RCC 7860 (cell line): ENCODE data around the gene GTF2IRD1.
"Not testable (repeated sequence)": the region's sequence is repeated elsewhere in the genome, so short reads cannot be mapped to it uniquely, and the experiment has no call there.

Experiments
- DNase-seq: peaks from one replicate; pipeline ENCODE4 v3.0.0-alpha.2; 2015; ENCODE audit warnings: low spot score
- FAIRE-seq: peaks from 2 replicates; lab custom pipeline; 2012; peaks lifted over from hg19 to GRCh38; lab: Jason Lieb, UNC

Gene GTF2IRD1

DNA sequence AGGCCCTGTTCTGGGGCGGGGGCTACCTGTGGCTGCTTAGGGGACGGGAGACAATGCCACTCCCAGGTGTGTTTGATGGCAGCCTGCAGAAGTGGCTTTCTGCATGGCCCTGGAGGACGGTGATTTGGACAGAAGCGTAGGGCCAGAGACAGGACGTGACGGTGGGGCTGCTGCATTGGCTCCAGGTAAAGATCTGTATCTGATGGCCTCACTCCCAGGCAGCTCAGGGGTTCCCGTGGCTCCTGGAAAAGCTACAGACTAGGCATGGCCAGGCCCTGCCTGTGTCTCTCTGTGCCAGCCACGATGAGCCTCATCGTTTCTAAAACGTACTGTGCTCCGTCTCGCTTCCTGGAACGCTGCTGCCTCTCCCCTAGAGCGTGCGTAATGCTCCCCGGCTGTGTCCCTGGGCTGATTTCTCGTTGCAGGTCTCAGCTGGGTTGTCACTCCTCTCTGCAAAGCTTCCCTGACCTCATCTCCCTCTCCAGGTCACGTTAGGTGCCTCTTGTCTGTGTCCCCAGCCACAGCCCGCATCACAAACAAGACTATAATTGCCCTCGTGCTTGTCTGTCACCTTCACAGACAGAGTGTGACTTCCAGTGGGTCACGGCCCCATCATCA lies 12.6 kb downstream of the GTF2IRD1 start:
- DNase-seq, result no peak
- FAIRE-seq, result no peak

DNA sequence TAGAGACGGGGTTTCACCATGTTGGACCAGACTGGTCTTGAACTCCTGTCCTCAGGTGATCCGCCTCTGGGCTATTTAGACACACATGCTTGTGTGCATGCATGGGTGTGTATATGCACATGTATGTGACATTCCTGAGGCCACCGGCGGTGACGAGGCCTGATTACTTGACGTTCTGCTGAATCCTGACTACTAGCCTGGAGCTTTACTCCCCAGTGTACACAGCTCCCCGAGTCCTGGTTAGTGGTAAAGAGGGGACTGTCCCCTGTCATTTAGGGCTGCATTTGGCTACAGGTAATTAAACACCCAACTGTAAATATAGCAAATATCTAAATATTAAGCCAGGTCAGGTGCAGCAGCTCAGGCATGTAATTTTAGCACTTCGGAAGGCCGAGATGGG lies 14.2 kb downstream of the GTF2IRD1 start:
- FAIRE-seq, result no peak
- no peak for DNase-seq

DNA sequence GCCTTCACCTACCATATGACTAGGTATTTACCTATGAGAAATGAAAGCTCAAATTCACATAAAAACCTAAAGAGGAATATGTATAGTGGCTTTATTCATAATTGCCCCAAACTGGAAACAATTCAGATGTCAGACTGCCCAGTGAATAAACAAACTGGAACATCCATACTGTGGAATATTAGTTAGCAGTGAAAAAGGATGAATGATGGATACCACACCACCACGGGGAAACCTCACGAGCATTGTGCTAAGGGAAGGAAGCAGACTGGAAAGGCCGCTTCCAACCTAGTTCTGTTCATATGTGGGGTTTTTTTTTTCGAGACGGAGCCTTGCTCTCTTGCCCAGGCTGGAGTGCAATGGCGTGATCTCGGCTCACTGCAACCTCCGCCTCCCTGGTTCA lies 16.8 kb downstream of the GTF2IRD1 start:
- no peak for FAIRE-seq
- DNase-seq, result no peak

DNA sequence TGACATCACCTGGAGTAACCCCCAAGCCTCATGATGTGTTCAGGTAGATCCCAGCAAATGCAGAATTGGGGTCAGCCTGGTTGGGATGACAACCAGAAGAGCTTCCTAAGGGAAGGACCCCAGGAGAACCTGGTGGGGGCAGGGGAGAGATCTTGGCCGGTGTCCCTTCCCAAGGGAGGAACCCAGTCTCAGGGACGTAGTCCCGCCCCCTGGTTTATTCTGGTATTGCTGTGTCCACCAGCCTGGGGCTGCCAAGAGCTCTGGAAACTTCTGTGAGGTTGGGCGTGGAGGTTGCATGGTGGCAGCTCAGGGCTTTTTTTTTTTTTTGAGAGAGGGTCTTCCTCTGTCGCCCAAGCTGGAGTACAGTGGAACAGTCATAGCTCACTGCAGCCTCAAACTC lies 19.4 kb downstream of the GTF2IRD1 start:
- DNase-seq, result no peak
- no peak for FAIRE-seq

DNA sequence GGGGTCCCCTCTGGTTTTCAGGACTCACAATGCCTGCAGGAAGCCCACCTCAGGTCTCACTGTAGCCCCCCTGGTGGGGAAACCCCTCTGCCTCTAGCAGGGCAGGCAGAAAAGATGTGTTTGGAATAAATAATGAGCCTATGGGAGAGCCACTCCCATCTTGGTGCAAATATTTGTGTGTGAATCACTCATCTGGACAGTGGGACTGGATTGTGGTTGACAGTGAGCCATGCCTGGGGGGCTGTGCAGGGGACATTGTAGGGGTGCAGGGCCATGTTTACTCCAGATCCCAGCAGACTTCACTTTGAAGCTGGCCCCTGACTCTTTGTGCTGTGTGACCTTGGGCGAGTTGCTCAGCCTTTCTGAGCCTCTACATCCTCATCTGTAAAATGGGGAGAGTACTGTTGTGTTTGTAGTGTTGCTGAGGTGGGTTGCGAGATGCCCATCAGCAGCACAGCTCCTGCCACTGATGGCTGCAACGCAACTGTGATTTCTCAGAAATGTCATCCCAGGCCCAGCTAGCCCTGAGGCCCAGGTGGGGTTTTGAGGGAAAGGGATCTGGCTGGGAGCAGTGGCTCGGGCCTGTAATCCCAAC lies 20.7 kb downstream of the GTF2IRD1 start:
- FAIRE-seq, result no peak

DNA sequence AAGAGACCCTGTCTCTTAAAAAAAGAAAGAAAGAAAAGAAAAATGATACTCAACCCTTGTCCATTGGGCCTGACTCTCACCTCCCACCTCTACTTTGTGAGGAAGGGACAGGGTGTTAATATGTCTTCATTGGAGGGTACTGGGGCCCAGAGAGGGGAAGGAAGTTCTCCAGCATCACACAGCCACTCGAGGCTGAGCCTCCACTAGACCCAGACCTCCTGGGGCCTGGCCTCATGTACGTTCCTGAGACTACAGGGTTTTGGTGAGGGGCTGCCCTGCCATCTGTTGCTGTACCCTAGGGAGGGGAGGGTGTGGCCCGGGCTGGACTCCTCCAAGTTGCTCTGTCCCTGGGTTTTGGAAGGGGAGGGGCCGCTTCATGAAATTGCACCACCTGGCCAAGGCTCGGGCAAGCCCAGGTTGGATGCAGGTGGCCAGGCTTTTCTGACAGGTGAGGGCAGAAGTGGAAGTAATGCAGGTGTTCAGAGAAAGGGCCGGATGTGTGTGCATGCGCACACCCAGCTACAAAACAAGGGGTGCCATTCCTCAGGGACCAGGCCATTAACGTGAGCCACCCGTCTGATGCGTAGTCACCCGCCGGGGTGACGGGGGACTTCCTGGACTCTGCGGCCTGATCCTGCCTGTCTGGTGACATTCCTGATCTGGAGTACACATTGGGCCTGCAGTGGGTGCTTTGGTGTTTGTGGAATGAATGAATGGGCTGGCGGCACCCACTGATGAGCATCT lies 21.7 kb downstream of the GTF2IRD1 start:
- DNase-seq (no peak), FAIRE-seq (no peak)

More for the DNA sequence above, 20.7 kb downstream of the GTF2IRD1 start:
- peak; percentile 14 for DNase-seq

DNA sequence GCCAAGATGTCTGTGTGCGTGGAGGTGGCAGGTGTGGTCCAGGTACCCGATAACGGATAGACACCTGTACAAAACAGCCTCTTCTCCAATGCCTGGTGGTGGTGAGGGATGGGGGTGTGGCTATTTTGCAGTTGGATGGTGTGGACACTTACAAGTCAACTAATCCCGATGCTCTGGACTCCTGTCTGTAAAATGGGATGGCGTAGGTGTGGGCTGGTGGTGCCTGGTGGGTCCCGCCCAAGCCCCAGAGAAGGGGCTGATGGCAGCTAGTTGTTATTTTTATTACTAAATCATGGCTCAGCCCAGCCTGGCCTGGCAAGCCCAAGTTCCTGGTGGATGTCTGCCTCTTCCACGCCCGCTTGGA lies 22.3 kb downstream of the GTF2IRD1 start:
- FAIRE-seq (no peak), DNase-seq (no peak)

DNA sequence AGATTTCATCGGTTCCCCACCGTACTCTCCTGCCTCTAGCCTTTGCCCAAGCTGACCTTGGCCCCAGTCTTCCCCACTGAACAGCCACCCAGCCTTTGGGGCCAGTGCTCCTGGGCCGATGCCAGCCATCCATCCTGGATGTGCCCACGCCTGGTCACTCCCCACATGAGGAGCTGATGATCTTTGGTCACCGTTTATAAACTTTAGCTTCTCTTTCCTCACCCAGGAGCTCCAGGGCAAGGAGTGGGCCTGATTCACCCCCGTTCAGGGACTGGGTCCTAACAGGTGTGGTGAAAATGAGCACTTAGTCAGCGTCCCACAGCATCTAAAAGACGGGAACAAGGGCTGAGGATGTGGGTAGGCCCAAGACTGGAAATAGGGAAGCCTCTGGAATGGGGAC lies 22.9 kb downstream of the GTF2IRD1 start:
- no peak for DNase-seq
- no peak for FAIRE-seq

DNA sequence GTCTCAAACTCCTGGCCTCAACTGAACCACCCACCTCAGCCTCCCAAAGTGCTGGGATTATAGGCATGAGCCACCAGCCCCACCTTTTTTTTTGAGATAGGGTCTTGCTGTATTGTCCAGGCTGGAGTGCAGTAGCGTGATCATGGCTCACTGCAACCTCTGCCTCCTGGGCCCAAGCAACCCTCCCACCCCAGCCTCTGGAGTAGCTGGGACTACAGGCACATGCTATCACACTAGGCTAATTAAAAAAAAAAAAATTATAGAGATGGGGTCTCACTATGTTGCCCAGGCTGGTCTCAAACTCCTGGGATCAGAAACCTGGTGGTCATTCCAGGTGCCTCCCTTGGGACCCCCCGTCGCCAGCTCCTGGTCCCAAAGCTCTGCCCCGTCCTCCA lies 25.0 kb downstream of the GTF2IRD1 start:
- FAIRE-seq (no peak), DNase-seq (no peak)

DNA sequence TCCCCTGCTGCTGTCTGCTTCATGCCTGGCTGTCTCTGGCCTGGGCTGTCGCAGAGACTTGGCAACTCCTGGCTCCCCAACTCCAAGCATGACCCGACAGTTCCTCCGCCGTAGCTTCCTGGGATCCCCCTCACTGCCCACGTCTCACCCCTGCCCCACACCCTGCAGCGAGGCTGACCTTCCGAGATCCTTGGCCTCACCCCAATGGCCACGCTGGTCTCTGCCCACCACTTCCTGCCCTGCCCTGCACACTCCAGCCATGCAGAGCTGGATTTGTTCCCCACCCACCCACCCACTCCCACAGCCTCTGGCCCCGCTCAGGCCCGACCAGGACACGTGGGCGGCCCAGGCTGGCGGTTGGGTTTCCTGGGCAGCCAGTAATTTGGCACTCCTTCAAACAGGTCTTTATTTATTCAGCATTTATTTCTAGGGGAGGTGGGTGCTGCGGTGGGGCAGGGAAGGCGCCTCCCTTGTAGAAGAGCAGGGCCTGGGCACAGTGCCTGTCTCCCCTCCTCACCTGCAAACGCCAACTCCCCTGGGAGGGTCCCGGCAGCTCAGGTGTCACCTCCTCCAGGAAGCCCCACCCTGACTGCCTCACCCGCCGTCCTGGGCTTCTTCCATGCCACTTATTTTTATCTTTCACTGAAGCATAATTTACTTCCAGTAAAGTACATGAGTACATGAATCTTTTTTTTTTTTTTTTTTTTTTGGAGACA lies 25.5 kb downstream of the GTF2IRD1 start:
- DNase-seq (peak; percentile 88), FAIRE-seq (peak; percentile 59)

DNA sequence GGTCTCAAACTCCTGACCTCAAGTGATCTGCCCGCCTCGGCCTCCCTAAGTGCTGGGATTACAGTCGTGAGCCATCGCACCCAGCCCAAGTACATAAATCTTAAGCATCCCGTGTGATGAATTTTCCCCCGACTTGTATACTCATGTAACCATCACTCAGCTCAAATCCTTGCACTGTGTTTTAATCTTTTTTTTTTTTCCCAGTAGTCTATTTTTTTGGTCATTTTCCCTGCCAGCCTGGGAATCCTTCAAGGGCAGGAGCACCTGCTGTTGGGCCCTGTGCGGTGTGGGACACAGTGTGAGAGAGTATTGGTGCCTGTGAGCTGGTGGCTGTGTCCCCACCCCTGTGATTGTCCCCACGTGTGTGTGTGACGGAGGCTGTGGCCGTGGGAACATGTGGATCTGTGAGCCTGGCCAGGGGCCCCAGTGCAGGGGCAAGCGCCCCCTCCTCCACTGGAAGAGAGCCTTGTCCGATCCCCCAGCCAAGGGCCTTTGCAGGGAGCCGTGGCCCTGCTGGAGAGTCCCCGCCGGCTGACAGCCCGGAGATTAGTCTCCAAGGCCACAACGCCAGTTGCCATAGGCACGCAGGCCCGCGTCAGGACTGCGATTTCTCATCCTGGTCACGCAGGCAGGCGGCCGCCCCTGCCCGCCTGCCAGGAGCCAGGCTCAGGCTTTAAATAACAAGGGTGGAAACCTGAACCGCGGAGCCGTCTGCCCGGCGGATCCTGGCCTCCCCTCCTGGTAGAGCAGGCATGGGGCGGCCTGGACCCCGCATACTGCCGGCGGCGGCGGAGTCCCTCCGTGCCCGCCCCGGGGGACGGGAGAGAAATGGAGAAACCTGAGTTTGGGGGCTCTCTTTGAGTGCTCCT lies 26.5 kb downstream of the GTF2IRD1 start:
- FAIRE-seq, result peak; percentile 38

DNA sequence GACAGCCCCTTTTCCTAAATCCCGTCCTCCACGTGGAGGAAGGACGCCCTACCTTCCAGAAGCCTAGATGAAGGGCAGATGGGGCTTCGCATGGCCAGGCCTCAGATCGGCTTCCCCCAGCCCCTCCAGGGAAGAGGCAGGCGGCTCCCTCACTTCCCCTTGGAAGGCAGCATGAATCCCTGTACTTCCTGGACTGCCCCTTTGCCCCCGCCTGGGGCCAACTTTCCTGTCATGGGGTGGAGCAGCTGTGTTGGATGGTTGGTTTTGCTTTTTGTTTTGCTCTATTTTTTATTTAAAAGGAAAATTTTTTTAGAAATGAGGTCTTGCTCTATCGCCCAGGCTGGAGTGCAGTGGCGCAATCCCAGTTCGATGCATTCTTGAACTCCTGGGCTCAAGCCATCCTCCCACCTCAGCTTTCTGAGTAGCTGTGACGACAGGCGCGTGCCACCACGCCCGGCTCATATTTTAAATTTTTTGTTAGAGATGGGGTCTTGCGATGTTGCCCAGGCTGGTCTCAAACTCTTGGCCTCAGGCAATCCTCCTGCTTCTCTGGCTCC lies 27.2 kb downstream of the GTF2IRD1 start:
- FAIRE-seq, result peak; percentile 84
- peak; percentile 74 for DNase-seq

More for the DNA sequence above, 26.5 kb downstream of the GTF2IRD1 start:
- DNase-seq, result peak; percentile 86

DNA sequence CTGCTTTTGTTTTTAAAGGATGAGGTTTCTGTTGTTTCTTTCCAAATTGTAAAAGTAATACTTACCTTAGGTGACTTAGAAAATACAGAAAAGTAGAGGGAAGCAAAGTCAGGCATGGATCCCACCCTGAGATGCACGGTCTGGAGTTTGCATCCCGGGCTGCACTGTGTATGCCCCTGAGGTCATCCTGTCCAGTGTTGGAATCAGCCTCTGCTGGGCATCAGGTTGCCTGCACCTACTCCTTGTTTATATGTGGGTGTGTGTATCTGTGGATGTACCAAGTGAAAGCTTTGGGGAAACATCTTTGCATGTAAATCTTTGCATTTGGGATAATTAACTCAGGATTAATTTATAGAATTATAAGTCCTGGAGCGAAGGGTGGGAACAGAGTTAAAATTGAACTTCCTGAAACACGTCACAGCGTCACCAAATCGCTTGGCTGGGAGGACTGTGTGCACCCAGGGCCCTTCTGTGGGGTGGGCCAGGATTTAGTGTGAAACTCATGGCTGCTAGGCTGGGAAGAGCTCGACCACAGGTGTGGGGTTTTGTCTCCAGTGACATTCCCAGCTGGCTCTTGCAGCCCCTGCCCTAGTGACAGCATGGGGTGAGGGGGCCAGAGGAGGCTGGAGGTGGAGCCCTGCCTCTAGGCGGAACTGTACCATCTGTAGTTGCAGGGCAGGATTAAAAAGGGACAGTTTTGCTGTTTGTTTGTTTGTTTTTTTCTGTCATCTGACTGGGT lies 27.9 kb downstream of the GTF2IRD1 start:
- DNase-seq (peak; percentile 59), FAIRE-seq (peak; percentile 4)

DNA sequence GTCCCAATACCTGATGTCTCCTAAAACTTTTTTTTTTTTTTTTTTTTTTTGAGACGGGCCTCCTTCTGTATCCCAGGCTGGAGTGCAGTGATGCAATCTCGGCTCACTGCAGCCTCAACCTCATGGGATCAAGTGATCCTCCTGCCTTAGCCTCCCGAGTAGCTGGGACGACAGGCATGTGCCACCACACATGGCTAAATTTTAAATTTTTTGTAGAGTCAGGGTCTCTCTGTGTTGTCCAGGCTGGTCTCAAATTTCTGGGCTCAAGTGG lies 28.4 kb downstream of the GTF2IRD1 start:
- DNase-seq (no peak), FAIRE-seq (no peak)

DNA sequence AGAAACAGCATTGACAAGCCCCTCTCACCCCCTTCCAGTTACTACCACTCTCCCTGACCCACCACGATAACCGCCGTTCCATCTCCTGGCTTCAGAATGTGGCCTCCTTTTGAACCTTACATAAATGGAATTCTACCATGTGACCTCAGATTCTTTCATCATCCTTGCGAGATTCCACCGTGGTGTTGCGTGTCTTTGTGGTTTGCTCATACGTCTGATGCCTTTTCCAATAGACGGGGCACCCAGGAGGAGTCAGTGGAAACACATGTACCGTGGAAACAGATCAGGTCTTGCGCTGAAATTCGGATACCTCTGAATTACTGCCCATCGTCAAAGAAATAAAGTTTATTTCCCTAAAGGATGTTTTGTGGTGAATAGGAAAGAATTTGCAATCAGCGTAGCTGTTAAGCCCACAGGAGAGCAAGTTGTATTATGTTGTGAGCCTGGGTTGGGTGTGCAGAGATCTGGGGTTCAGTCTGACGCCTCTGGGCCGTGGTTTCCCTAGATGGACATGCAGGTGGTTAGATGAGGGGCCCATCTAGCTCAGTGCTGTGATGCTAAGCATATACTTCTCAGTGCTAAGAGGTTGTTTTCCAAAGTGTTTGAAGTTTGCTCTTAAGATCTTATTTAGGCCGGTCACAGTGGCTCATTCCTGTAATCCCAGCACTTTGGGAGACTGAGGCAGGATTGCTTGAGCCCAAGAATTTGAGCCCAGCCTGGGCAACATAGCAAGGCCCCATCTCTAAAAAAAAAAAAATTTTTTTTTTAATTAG lies 29.1 kb downstream of the GTF2IRD1 start:
- FAIRE-seq (peak; percentile 97), DNase-seq (peak; percentile 97)

DNA sequence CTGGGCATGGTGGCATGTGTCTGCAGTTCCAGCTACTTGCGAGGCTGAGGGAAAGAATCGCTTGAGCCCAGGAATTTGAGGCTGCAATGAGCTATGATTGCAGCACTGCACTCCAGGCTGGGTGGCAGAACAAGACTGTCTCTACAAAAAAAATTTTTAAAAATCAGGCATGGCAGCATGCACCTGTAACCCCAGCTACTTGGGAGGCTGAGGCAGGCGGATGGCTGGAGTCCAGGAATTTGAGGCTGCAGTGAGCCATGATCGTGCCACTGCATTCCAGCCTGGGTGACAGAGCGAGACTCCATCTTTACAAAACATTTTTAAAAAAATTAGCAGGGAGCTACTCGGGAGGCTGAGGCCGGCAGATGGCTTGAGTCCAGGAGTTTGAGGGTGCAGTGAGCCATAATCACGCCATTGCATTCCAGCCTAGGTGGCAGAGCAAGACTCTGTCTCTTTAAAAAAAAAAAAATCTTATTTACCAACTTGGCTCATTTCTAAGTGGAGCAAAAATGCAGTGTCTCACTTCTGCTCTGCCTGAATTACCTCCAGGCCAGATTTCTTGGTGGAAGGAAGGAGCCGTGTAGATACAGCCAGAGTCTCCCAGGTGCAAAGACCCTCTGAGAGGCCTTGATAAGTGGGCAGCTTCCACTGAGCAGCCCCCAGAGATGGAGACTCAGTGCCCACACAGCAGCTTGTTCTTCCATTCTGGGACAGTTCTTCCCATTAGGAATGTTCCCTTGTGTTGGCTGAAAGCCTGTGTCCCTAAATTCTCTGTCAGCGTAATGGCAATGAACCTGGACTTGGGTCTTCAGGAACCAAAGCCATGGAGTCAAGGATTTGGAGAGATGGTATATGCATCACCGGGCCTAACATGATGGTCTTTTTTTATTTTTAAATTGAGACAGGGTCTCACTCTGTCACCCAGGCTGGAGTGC lies 30.0 kb downstream of the GTF2IRD1 start:
- peak; percentile 97 for DNase-seq
- peak; percentile 98 for FAIRE-seq

DNA sequence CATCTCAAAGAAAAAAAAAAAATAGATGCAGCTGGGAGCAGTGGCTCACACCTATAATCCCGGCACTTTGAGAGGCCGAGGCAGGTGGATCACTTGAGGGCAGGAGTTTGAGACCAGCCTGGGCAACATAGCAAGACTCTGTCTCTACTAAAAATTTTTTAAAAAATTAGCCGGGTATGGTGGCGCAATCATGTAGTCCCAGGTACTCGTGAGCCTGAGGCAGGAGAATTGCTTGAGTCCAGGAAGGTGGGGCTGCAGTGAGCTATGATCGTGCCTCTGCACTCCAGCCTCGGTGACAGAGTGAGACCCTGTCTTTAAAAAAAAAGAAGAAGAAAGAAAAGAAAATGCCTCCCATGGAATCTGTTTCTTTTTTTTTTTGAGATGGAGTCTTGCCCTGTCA lies 31.9 kb downstream of the GTF2IRD1 start:
- DNase-seq, result no peak
- FAIRE-seq, result no peak

DNA sequence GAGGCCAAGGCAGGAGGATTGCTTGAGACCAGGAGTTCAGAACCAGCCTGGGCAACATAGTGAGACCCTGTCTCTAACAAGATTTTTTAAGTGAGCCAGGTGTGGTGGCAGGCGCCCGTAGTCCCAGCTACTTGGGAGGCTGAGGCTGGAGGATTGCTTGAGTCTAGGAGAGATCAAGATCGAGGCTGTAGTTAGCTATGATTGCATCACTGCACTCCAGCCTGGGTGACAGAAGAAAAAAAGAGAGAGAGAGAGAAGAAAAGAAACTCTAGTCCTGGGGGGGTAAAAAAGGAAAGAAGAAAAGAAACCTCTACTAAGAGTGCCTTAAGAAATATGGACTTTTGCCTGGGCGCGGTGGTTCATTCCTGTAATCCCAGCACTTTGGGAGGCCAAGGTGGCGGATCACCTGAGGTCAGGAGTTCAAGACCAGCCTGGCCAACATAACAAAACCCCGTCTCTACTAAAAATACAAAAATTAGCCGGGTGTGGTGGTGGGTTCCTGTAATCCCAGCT lies 34.9 kb downstream of the GTF2IRD1 start:
- DNase-seq, FAIRE-seq: not testable (repeated sequence)
